GM10847 (cell line): ENCODE data around the gene SKAP2.

ENCODE experiments used
- POLR2A ChIP-seq: IDR thresholded peaks from 2 replicates; pipeline ENCODE4 v1.6.1; 2011; ENCODE audit not compliant: insufficient read length; ENCODE audit errors: extremely low read depth

Gene SKAP2

GRCh38 chr7:26864309-26865093, at the start of gene SKAP2:
Gene SKAP2, minus strand, starts transcription at chr7:26864590. Its CDS starts 161 bp downstream, at chr7:26864429.
- peak; percentile 69 for TF ChIP-seq POLR2A

DNA sequence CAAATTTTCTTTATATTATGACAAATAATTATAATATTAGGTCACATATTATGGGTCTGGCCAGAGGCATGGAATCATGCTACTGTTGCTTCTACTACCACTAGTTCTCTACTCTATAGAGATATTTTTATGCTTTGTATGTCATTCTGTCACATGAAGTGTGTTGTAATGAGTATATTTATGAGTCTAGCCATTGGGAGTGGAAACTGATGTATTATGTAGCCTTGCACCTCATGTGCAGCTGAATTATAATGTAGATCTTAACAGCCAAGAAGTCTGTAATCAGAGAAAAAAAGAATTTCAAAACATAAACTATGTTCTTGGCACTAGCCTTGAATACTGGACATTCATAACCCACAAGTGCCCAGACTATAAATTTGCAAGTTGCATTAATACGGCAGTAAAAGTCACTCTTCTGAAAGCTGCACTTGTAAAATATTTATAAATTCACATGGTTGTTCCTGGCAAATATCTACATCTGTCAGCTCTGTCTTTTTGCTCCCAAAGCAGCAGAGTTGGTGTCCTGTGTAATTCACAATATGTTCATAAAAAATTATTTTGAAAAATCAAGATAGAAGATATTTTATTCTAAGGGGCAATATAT, 48.6 kb upstream of the SKAP2 start:
- no peak for TF ChIP-seq POLR2A

DNA sequence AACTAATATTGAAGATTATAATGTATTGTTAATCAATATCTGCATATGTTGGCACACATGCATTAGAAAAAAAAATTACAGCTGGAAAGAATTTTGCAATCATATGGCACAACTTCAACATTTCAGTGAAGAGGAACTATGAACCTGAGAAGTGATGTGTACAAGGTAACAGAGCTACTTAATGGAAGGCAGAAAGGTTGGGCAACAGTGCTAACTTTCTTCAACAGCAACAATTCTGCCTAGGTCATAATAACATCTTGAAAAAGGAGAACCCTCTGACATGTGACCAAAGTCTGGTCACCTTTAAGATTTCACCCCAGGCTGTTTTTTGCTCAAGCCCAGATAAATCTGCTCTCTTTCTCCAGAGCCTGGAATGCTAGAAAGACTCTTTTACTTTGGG, 47.9 kb upstream of the SKAP2 start:
- no peak for TF ChIP-seq POLR2A

DNA sequence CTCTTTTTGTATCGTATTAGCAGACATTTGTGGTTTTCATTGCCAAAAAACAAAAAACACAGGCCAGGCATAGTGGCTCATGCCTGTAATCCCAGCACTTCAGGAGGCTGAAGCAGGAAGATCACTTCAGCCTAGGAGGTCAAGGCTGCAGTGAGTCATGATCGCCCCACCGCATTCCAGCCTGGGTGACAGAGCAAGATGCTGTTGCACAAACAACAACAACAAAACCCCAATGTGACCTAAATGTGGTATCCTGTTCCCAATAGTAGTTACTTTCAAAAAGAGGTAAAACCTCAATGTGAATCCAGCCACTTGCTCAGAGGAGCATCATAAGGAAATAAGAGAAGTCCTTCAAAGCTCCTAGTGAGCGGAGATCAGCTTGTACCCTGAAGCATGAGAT, 45.8 kb upstream of the SKAP2 start:
- no peak for TF ChIP-seq POLR2A

DNA sequence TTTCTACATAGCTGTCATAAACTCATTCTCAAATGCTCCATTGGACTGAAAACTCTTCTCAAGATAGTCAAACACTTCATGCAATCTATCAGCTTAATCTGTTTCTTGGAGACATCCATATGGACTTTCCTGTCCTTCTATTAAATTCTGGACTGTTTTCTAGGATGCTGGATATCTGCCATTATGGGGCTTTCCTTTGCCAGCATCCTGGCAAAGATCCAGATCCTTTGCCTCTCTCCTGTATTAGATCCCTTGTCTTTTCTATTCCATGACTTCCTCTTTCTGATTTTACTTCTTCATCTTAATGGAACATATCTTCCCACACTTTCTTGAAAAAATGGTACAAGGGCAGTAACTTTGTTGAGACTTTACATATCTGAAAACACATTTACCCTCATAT, 35.9 kb upstream of the SKAP2 start:
- no peak for TF ChIP-seq POLR2A

DNA sequence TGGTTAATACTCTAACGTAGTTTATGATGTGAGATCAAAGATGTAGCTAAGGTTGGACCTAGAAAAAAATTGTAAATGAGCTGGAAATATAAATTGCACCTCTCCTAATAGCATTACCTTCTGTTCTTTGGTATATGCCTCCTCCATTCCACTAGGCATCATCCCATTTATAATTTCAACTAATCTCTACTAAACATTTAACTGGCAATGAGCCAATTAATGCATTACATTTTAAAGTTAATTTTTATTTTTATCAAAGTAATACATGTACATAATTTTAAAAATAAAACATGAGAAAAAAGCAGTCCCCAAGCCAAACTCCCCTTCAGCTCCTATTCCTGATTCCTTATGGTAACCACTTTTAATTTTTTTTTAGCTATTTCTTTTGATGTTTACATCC, 35.1 kb upstream of the SKAP2 start:
- no peak for TF ChIP-seq POLR2A

- no peak for TF ChIP-seq POLR2A
Observed at GRCh38 chr7:26898891-26899290, 34.5 kb upstream of the SKAP2 start.

DNA sequence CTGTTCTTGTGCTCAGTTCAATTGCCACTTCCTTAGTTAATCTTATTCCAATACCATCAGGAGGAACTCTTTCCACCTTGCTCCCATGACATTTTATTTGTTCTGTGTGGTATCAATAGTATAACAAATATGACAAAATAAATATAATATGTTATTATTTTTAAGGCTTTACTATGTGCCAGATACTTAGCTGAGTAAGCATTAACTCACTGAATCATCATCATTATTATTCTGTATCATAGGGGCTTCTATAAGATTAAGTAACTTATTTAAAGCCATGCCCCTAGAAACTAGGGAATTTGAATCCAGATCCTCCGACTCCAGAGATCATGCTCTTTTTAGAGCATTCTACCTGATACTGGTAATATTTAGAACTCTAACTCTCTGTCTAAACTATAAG, 33.5 kb upstream of the SKAP2 start:
- no peak for TF ChIP-seq POLR2A

DNA sequence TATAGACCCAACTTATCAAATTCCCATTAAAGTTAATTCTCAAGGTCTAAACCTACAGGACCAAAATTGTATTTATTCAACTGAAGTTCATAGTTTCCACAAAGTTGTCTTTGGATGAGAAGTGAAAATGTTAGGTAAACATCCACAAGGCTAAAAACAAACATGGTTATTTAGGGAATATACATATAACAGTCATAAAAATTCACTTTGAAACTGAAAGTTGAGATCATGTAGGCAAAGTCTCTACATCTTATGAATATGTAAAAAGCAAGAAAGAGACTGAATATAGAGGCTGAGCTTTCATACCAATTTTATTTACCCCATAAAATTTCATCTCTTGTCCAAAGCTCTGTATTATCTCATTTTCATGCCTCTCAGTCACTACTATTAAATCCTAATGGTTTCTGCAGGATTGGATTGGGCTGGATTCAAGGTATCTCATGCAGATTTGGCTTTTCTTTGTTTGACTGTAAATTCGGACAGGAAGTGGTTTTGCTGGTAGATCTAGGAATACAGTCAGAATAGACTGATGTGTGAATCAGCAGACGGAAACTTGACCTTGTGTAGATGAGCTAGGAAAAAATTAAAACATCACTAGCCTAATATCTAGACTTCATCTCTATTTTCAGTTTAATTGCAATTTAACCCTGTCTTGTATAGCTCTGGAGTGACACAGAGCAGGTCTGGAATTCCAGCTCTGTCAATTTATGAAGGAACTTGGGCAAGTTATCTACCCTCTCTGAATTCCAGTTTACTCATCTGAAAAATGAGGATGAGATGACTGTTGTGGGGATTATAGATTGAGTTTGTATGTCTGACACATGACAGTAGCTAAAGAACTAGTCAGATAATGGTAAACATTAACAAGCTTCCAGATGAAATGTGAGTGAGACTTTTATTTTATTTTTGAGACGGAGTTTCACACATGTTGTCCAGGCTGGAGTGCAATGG, 27.3 kb upstream of the SKAP2 start:
- no peak for TF ChIP-seq POLR2A

GRCh38 chr7:26880852-26881251, 16.5 kb upstream of the SKAP2 start:
- no peak for TF ChIP-seq POLR2A

DNA sequence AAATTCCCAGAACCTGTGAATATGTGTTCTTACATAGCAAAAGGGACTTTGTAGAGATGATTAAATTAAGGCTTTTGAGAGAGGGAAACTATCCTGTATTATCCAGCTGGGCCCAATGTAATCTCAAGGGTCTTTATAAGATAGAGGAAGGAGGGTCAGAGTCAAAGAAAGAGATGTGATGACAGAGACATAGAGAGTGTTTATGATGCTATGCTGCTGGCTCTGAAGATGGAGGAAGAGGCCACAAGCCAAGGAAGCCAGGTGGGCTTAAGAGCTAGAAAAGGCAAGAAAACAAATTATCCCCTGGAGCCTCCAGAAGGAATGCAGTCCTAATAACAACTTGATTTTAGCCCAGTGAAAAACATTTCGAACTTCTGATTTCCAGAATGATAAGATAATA, 15.3 kb upstream of the SKAP2 start:
- TF ChIP-seq POLR2A = no peak

GRCh38 chr7:26868841-26869495, 4.6 kb upstream of the SKAP2 start:
- no peak for TF ChIP-seq POLR2A

DNA sequence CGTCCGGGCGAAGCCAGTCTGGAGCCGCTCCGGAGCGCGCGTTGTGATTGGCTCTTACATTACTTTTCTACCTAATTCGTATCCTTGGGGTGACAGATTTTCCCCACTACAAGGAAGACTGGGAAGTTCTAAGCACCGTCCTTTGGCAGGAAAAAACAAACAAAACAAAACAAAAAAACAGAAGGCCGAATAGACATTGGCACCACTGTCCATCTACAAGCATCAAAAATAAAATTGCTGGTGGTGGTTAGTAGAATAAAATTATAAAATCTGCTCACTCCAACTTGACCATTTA, 651 bp upstream of the SKAP2 start:
- no peak for TF ChIP-seq POLR2A

GRCh38 chr7:26863518-26864308, 677 bp downstream of the SKAP2 start:
- no peak for TF ChIP-seq POLR2A

- no peak for TF ChIP-seq POLR2A
Observed at GRCh38 chr7:26862834-26863233, 1.6 kb downstream of the SKAP2 start.
